ENCODE measurements around the gene BECN2.
A peak's percentile ranks its signal among the peaks of the same experiment; 100 is the strongest.
"Not testable (repeated sequence)": the region's sequence is repeated elsewhere in the genome, so short reads cannot be mapped to it uniquely, and the experiment has no call there.

BECN2 gene

DNA sequence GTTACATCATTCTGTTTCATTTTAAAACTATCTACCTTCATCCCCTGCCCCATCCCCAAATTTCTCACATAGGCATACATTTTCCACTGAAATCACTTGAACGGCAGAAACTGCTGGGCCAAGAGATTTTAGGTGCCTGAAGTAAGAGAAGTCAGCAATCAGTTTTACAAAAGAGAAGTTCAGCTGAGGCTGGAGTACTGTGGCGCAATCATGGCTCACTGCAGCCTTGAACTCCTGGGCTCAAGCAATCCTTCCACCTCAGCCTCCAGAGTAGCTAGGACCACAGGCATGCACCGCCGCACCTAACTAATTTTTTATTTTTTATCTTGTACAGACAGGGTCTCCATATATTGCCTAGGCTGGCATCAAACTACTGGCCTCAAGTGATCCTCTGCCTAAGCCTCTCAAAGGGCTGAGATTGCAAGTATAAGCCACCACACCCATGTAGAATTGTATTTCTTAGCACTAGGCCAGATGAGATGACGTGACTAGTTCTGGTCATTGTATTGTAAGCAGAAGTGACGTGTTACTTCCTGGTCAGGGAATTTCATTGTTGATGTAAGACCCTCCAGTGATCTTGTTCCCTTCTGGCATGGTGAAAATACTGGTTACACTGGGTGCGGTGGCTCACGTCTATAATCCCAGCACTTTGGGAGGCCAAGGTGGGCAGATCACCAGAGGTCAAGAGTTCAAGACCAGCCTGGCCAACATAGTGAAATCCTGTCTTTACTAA is 7.1 kb downstream of the BECN2 start:
- FAIRE-seq (no peak), DNase-seq (ENCODE audit: insufficient read length, low spot score) (no peak)

GRCh38 chr1:241968611-241969010 is 11.0 kb downstream of the BECN2 start:
- TF ChIP-seq POU2F2 (IDR thresholded peaks at IDR 0.05; ENCODE audit: low read depth, low read length), result no peak
- no peak for TF ChIP-seq TAF1 (IDR thresholded peaks at IDR 0.05; ENCODE audit: low read depth, low read length)
- TF ChIP-seq SPI1 (IDR thresholded peaks at IDR 0.05; ENCODE audit: low read depth, low read length), result no peak
- no peak for TF ChIP-seq POLR2A (IDR thresholded peaks at IDR 0.05; ENCODE audit: low read depth, low read length)
- TF ChIP-seq POLR2AphosphoS5 (IDR thresholded peaks at IDR 0.05; ENCODE audit: low read depth, low read length), result no peak
- no peak for TF ChIP-seq PAX5 (IDR thresholded peaks at IDR 0.05; ENCODE audit: insufficient read depth, low read length, severe bottlenecking)
- FAIRE-seq, result no peak
- no peak for DNase-seq (ENCODE audit: insufficient read length, low spot score)

More for the DNA sequence above, 7.1 kb downstream of the BECN2 start:
- TF ChIP-seq POU2F2 (IDR thresholded peaks at IDR 0.05; ENCODE audit: low read depth, low read length) (no peak), PAX5 (IDR thresholded peaks at IDR 0.05; ENCODE audit: insufficient read depth, low read length, severe bottlenecking) (no peak), SPI1 (IDR thresholded peaks at IDR 0.05; ENCODE audit: low read depth, low read length) (no peak), POLR2AphosphoS5 (IDR thresholded peaks at IDR 0.05; ENCODE audit: low read depth, low read length) (no peak), TAF1 (IDR thresholded peaks at IDR 0.05; ENCODE audit: low read depth, low read length) (no peak), POLR2A (IDR thresholded peaks at IDR 0.05; ENCODE audit: low read depth, low read length) (no peak)

GRCh38 chr1:241972703-241973369 is 15.3 kb downstream of the BECN2 start:
- no peak for FAIRE-seq
- TF ChIP-seq POLR2AphosphoS5 (IDR thresholded peaks at IDR 0.05; ENCODE audit: low read depth, low read length), result no peak
- no peak for DNase-seq (ENCODE audit: insufficient read length, low spot score)

DNA sequence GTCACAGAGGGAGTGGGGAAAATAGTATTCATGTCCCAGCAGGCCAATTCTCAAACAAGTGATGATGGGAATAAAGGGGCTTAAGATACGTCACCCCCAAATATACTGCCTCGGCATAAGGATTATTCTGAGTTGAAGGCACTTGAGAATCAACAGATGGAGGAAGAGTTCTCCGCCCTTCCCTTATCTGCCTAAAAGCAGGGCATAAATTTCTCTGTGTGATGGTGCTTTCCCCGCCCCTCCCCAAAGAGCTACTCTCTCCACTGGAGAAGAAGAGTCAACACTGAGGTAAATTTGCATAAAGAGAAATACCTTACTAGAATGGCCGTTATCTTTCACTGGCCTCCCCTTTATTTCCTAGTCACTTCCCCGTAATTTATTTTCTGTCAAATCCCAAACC is 18.7 kb downstream of the BECN2 start:
- TF ChIP-seq SPI1 (IDR thresholded peaks at IDR 0.05; ENCODE audit: low read depth, low read length), result no peak
- TF ChIP-seq TAF1 (IDR thresholded peaks at IDR 0.05; ENCODE audit: low read depth, low read length), result no peak
- TF ChIP-seq POLR2A (IDR thresholded peaks at IDR 0.05; ENCODE audit: low read depth, low read length), result no peak
- TF ChIP-seq POU2F2 (IDR thresholded peaks at IDR 0.05; ENCODE audit: low read depth, low read length), result no peak
- TF ChIP-seq PAX5 (IDR thresholded peaks at IDR 0.05; ENCODE audit: insufficient read depth, low read length, severe bottlenecking), result no peak
- TF ChIP-seq POLR2AphosphoS5 (IDR thresholded peaks at IDR 0.05; ENCODE audit: low read depth, low read length), result no peak
- FAIRE-seq, result no peak

DNA sequence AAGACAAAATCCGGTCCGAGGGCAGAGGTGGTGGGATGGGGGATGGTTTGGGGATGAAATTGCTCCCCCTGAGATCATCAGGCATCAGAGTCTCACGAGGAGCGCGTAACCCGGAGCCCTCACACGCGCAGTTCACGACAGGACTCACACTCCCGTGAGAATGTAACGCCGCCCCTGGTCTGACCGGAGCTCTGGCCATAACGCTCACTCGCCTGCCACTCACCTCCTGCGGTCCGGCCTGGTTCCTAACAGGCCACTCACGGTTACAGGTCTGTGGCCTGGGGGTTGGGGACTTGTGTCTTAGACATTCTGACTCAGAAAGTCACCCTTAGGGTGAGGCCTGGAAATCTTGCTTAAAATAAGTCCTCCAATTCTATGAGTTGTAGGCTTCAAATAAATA is 21.5 kb downstream of the BECN2 start:
- DNase-seq (ENCODE audit: insufficient read length, low spot score) (no peak), FAIRE-seq (no peak)
- TF ChIP-seq POLR2AphosphoS5 (IDR thresholded peaks at IDR 0.05; ENCODE audit: low read depth, low read length) (no peak), POU2F2 (IDR thresholded peaks at IDR 0.05; ENCODE audit: low read depth, low read length) (no peak), POLR2A (IDR thresholded peaks at IDR 0.05; ENCODE audit: low read depth, low read length) (no peak), PAX5 (IDR thresholded peaks at IDR 0.05; ENCODE audit: insufficient read depth, low read length, severe bottlenecking) (no peak), SPI1 (IDR thresholded peaks at IDR 0.05; ENCODE audit: low read depth, low read length) (no peak), TAF1 (IDR thresholded peaks at IDR 0.05; ENCODE audit: low read depth, low read length) (no peak)

More for the DNA sequence above, 18.7 kb downstream of the BECN2 start:
- no peak for DNase-seq (ENCODE audit: insufficient read length, low spot score)

GRCh38 chr1:241979926-241980325 is 22.4 kb downstream of the BECN2 start:
- DNase-seq (ENCODE audit: insufficient read length, low spot score) (no peak), FAIRE-seq (no peak)
- no peak for TF ChIP-seq SPI1 (IDR thresholded peaks at IDR 0.05; ENCODE audit: low read depth, low read length)

- DNase-seq (ENCODE audit: insufficient read length, low spot score), result peak; percentile 46
- no peak for FAIRE-seq
- no peak for TF ChIP-seq PAX5 (IDR thresholded peaks at IDR 0.05; ENCODE audit: insufficient read depth, low read length, severe bottlenecking)
- TF ChIP-seq POU2F2 (IDR thresholded peaks at IDR 0.05; ENCODE audit: low read depth, low read length), result no peak
- TF ChIP-seq POLR2A (IDR thresholded peaks at IDR 0.05; ENCODE audit: low read depth, low read length), result no peak
- TF ChIP-seq SPI1 (IDR thresholded peaks at IDR 0.05; ENCODE audit: low read depth, low read length), result no peak
- no peak for TF ChIP-seq TAF1 (IDR thresholded peaks at IDR 0.05; ENCODE audit: low read depth, low read length)
- no peak for TF ChIP-seq POLR2AphosphoS5 (IDR thresholded peaks at IDR 0.05; ENCODE audit: low read depth, low read length)
These were observed 28.2 kb downstream of the BECN2 start for GRCh38 chr1:241985787-241986186.

- not testable (repeated sequence) for FAIRE-seq; DNase-seq (ENCODE audit: insufficient read length, low spot score)
These were observed 30.9 kb downstream of the BECN2 start for GRCh38 chr1:241988389-241988930.

GRCh38 chr1:241990040-241990439 is 32.5 kb downstream of the BECN2 start:
- TF ChIP-seq POLR2A (IDR thresholded peaks at IDR 0.05; ENCODE audit: low read depth, low read length), result no peak
- TF ChIP-seq POLR2AphosphoS5 (IDR thresholded peaks at IDR 0.05; ENCODE audit: low read depth, low read length), result no peak
- no peak for TF ChIP-seq TAF1 (IDR thresholded peaks at IDR 0.05; ENCODE audit: low read depth, low read length)
- no peak for TF ChIP-seq POU2F2 (IDR thresholded peaks at IDR 0.05; ENCODE audit: low read depth, low read length)
- TF ChIP-seq SPI1 (IDR thresholded peaks at IDR 0.05; ENCODE audit: low read depth, low read length), result no peak
- no peak for TF ChIP-seq PAX5 (IDR thresholded peaks at IDR 0.05; ENCODE audit: insufficient read depth, low read length, severe bottlenecking)
- DNase-seq (ENCODE audit: insufficient read length, low spot score) (no peak), FAIRE-seq (no peak)

DNA sequence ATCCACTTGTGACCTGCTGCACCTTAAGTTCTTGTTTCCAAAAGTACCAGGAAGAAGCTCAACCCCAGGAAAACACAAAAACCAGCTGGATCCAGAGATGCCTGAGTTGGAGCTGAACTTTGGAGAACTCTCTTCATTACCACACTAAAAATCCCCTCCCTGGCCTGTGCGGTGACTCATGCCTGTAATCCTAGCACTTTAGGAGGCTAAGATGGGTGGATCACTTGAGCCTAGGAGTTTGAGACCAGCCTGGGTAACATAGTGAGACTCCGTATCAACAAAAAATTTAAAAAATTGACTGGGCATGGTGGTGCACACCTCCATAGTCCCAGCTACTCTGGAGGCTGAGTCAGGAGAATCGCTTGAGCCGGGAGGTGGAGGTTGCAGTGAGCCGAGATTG is 35.2 kb downstream of the BECN2 start:
- FAIRE-seq, result no peak
- TF ChIP-seq POU2F2 (IDR thresholded peaks at IDR 0.05; ENCODE audit: low read depth, low read length), result no peak
- no peak for TF ChIP-seq SPI1 (IDR thresholded peaks at IDR 0.05; ENCODE audit: low read depth, low read length)
- no peak for TF ChIP-seq PAX5 (IDR thresholded peaks at IDR 0.05; ENCODE audit: insufficient read depth, low read length, severe bottlenecking)
- TF ChIP-seq POLR2AphosphoS5 (IDR thresholded peaks at IDR 0.05; ENCODE audit: low read depth, low read length), result no peak
- no peak for TF ChIP-seq POLR2A (IDR thresholded peaks at IDR 0.05; ENCODE audit: low read depth, low read length)
- no peak for TF ChIP-seq TAF1 (IDR thresholded peaks at IDR 0.05; ENCODE audit: low read depth, low read length)
- no peak for DNase-seq (ENCODE audit: insufficient read length, low spot score)

All from GM12891 (cell line).